H9 (cell line): Measurements from ENCODE around the gene SVEP1. TPM values are rescaled to one million over a fixed set of nuclear protein-coding genes. Genes with fewer than 3 reads are reported as not detected.

Source experiments
- DNase-seq: peaks from one replicate; pipeline ENCODE4 v3.0.0-alpha.2; 2017
- H2AFZ ChIP-seq: one replicate; pipeline ENCODE4 v1.6.1; 2013; ENCODE audit warnings: mild to moderate bottlenecking, low read length, control low read depth, moderate library complexity
- H2AK5ac ChIP-seq: 2 replicates; pipeline ENCODE4 v1.6.1; 2013; ENCODE audit warnings: low read length, control low read depth, mixed read lengths; ENCODE audit not compliant: insufficient read length
- H2BK120ac ChIP-seq: one replicate; pipeline ENCODE4 v1.6.1; 2013; ENCODE audit warnings: low read depth, mild to moderate bottlenecking, low read length, control low read depth, inconsistent platforms; ENCODE audit not compliant: poor library complexity, severe bottlenecking
- H2BK12ac ChIP-seq: 2 replicates; pipeline ENCODE4 v1.6.1; 2013; ENCODE audit warnings: low read length, control low read depth, mixed read lengths, low read depth; ENCODE audit not compliant: insufficient read length
- H2BK15ac ChIP-seq: 2 replicates; pipeline ENCODE4 v1.6.1; 2013; ENCODE audit warnings: low read depth, low read length, control low read depth
- H2BK20ac ChIP-seq: one replicate; pipeline ENCODE4 v1.6.1; 2013; ENCODE audit warnings: low read depth, mild to moderate bottlenecking, low read length, control low read depth, inconsistent platforms; ENCODE audit not compliant: poor library complexity, severe bottlenecking
- H2BK5ac ChIP-seq: 2 replicates; pipeline ENCODE4 v1.6.1; 2013; ENCODE audit warnings: low read length, control low read depth, mixed read lengths; ENCODE audit not compliant: insufficient read length
- H3K14ac ChIP-seq: 2 replicates; pipeline ENCODE4 v1.6.1; 2013; ENCODE audit warnings: low read length, control low read depth; ENCODE audit not compliant: insufficient read depth
- H3K18ac ChIP-seq: 2 replicates; pipeline ENCODE4 v1.6.1; 2013; ENCODE audit warnings: low read depth, mild to moderate bottlenecking, mixed read lengths, low read length, control low read depth; ENCODE audit not compliant: insufficient read length
- H3K23ac ChIP-seq: 2 replicates; pipeline ENCODE4 v1.6.1; 2013; ENCODE audit warnings: low read length, control low read depth, mixed read lengths, low read depth; ENCODE audit not compliant: insufficient read length
- H3K23me2 ChIP-seq: 2 replicates; pipeline ENCODE4 v1.6.1; 2013; ENCODE audit warnings: low read depth, mild to moderate bottlenecking, mixed read lengths, low read length, control low read depth; ENCODE audit not compliant: insufficient read length, poor library complexity, severe bottlenecking
- H3K27ac ChIP-seq: 2 replicates; pipeline ENCODE4 v1.5.1; 2013; ENCODE audit warnings: low read length, control low read depth, mixed read lengths, low read depth; ENCODE audit not compliant: insufficient read length
- H3K27me3 ChIP-seq: 2 replicates; pipeline ENCODE4 v1.6.1; 2013; ENCODE audit warnings: low read length, control low read depth, inconsistent platforms; ENCODE audit not compliant: insufficient read depth
- H3K4ac ChIP-seq: 2 replicates; pipeline ENCODE4 v1.6.1; 2013; ENCODE audit warnings: low read depth, mild to moderate bottlenecking, control low read depth, inconsistent platforms, low read length, moderate library complexity
- H3K4me1 ChIP-seq: 2 replicates; pipeline ENCODE4 v1.6.1; 2013; ENCODE audit warnings: low read length, control low read depth, inconsistent platforms; ENCODE audit not compliant: insufficient read depth
- H3K4me2 ChIP-seq: 2 replicates; pipeline ENCODE4 v1.6.1; 2013; ENCODE audit warnings: low read length, control low read depth, mixed read lengths; ENCODE audit not compliant: insufficient read length, insufficient read depth
- H3K56ac ChIP-seq: 2 replicates; pipeline ENCODE4 v1.6.1; 2013; ENCODE audit warnings: low read depth, mild to moderate bottlenecking, mixed read lengths, low read length, control low read depth; ENCODE audit not compliant: insufficient read length
- H3K79me1 ChIP-seq: 2 replicates; pipeline ENCODE4 v1.6.1; 2013; ENCODE audit warnings: low read depth, mild to moderate bottlenecking, moderate library complexity, low read length, control low read depth, inconsistent platforms; ENCODE audit not compliant: insufficient read depth, poor library complexity, severe bottlenecking
- H3K79me2 ChIP-seq: 2 replicates; pipeline ENCODE4 v1.6.1; 2013; ENCODE audit warnings: low read length, control low read depth, inconsistent platforms; ENCODE audit not compliant: insufficient read depth
- H3K9ac ChIP-seq: 2 replicates; pipeline ENCODE4 v1.6.1; 2013; ENCODE audit warnings: low read length, control low read depth, mixed read lengths; ENCODE audit not compliant: insufficient read length; ENCODE audit errors: extremely low read depth
- H3K9me3 ChIP-seq: one replicate; pipeline ENCODE4 v1.6.1; 2013; ENCODE audit warnings: low read depth, low read length, inconsistent platforms; ENCODE audit not compliant: control insufficient read depth
- H3T11ph ChIP-seq: one replicate; pipeline ENCODE4 v1.6.1; 2013; ENCODE audit warnings: mild to moderate bottlenecking, low read length, control low read depth, inconsistent platforms
- H4K20me1 ChIP-seq: one replicate; pipeline ENCODE4 v1.6.1; 2013; ENCODE audit not compliant: control insufficient read depth, insufficient read length, insufficient read depth
- H4K5ac ChIP-seq: 2 replicates; pipeline ENCODE4 v1.6.1; 2013; ENCODE audit warnings: low read depth, mild to moderate bottlenecking, mixed read lengths, low read length, control low read depth; ENCODE audit not compliant: insufficient read length
- H4K8ac ChIP-seq: replicated peaks from 2 replicates; pipeline ENCODE4 v1.6.1; 2013; ENCODE audit warnings: low read length, control low read depth, mixed read lengths, low read depth; ENCODE audit not compliant: insufficient read length
- H4K91ac ChIP-seq: 2 replicates; pipeline ENCODE4 v1.6.1; 2013; ENCODE audit warnings: low read depth, mild to moderate bottlenecking, moderate library complexity, mixed read lengths, low read length, control low read depth; ENCODE audit not compliant: insufficient read length
- H3K27ac Mint-ChIP-seq, 3 experiments: 2 replicates in 2 of 3; 3 replicates in 1 of 3; pipeline ENCODE4 v1.8.0; 2020 to 2021; ENCODE audit warnings: mixed read lengths in 3 of 3, mild to moderate bottlenecking in 1 of 3, moderate library complexity in 1 of 3
- H3K27me3 Mint-ChIP-seq: 2 replicates; pipeline ENCODE4 v1.8.0; 2021; ENCODE audit warnings: low read depth, mild to moderate bottlenecking, moderate library complexity, mixed read lengths
- H3K36me3 Mint-ChIP-seq, 3 experiments: 2 replicates in 2 of 3; 3 replicates in 1 of 3; pipeline ENCODE4 v1.8.0; 2020 to 2021; ENCODE audit warnings: low read depth in 3 of 3, mixed read lengths in 3 of 3; ENCODE audit not compliant: insufficient read depth in 1 of 3
- H3K4me1 Mint-ChIP-seq, 2 experiments: 2 replicates each; pipeline ENCODE4 v1.8.0; 2020; ENCODE audit warnings: mixed read lengths in 2 of 2
- H3K4me3 Mint-ChIP-seq, 2 experiments: 2 replicates in 1 of 2; 3 replicates in 1 of 2; pipeline ENCODE4 v1.8.0; 2020 to 2021; ENCODE audit warnings: mild to moderate bottlenecking in 2 of 2, mixed read lengths in 2 of 2, moderate library complexity in 1 of 2
- H3K9me3 Mint-ChIP-seq, 2 experiments: 2 replicates in 1 of 2; 3 replicates in 1 of 2; pipeline ENCODE4 v1.8.0; 2020; ENCODE audit warnings: mild to moderate bottlenecking in 2 of 2, mixed read lengths in 2 of 2, moderate library complexity in 1 of 2
- CTCF ChIP-seq: fragments of 200-600 bp; sonication (generic); conservative IDR thresholded peaks from 3 replicates; pipeline ENCODE4 v1.8.0; 2021; ENCODE audit warnings: antibody characterized with exemption, mild to moderate bottlenecking
- WGBS: extraction: QIAGEN DNeasy Blood & Tissue Kit; methylation state at CpG from one replicate; pipeline ENCODE4 v1.1.7; 2013; ENCODE audit warnings: missing lambda C conversion rate, low lambda C conversion rate, mixed read lengths; ENCODE audit not compliant: insufficient read length; ENCODE audit errors: extremely low coverage; 5-methylcytosine and 5-hydroxymethylcytosine counted together
- total RNA-seq: library from RNA; stranded (reverse); gene quantifications from 2 replicates; pipeline ENCODE4 v1.2.1, GENCODE V29; 2021

SVEP1 gene
- total RNA-seq, 1 experiment from 2014 or later = 0.17 TPM

GRCh38 chr9:110479481-110479880, 100.1 kb downstream of the SVEP1 start:
- Histone ChIP-seq H3K23ac (no peak overlapping the region), H3K18ac (no peak overlapping the region), H3T11ph (no peak overlapping the region), H2BK120ac (no peak overlapping the region), H3K9me3 (no peaks in the 10 kb centered on the region), H3K4ac (no peak overlapping the region), H2BK12ac (no peak overlapping the region), H3K9ac (no peak overlapping the region), H3K27me3 (no peaks in the 10 kb centered on the region), H4K20me1 (no peaks in the 10 kb centered on the region), H3K4me1 (no peaks in the 10 kb centered on the region), H3K56ac (no peak overlapping the region), H2BK15ac (no peak overlapping the region), H3K23me2 (no peaks in the 10 kb centered on the region), H2BK5ac (no peak overlapping the region), H2AK5ac (no peak overlapping the region), H3K79me1 (no peaks in the 10 kb centered on the region), H2BK20ac (no peak overlapping the region), H3K79me2 (no peaks in the 10 kb centered on the region), H4K8ac (no peak overlapping the region), H2AFZ (no peak overlapping the region), H3K4me2 (no peak overlapping the region), H3K27ac (no peak overlapping the region), H3K14ac (no peak overlapping the region), H4K5ac (no peak overlapping the region), H4K91ac (no peak overlapping the region)
- TF ChIP-seq CTCF = no peak
- WGBS = no CpG with 5 or more reads among the region's 5 CpGs
- DNase-seq = no peak
- no peaks in the 10 kb centered on the region for H3K27me3 Mint-ChIP-seq
- no peak overlapping the region for H3K4me3 Mint-ChIP-seq
- no peaks in the 10 kb centered on the region for H3K4me1 Mint-ChIP-seq
- H3K27ac Mint-ChIP-seq = no peak overlapping the region
- H3K9me3 Mint-ChIP-seq = no peaks in the 10 kb centered on the region
- no peaks in the 10 kb centered on the region for H3K36me3 Mint-ChIP-seq
